A549 (cell line): Measurements from ENCODE around the gene GPR55. TPM values are rescaled to one million over a fixed set of nuclear protein-coding genes. Genes with fewer than 3 reads are reported as not detected.

Source experiments
- ATAC-seq, 2 experiments: fragments of 200-7000 bp in 1 of 2; fragments of >200 bp in 1 of 2; cut with Nextera tagmentation in 1 of 2; cut with Tn5 transposase in 1 of 2; 3 replicates each; pipeline versions ENCODE4 v1.8.0 to v1.9.1; 2018 to 2020; ENCODE audit warnings: mild to moderate bottlenecking in 1 of 2, moderate library complexity in 1 of 2
- CTCF ChIA-PET: fragments of 300-600 bp; sonication (Branson Sonifier 250); formaldehyde crosslinking; extraction: SDS; loops from one replicate; lab custom pipeline; 2021; ENCODE audit warnings: antibody characterized with exemption, inconsistent platforms; lab: Yijun Ruan, JAX
- POLR2A ChIA-PET: fragments of 350-600 bp; formaldehyde crosslinking; extraction: SDS; loops from one replicate; lab custom pipeline; 2021; ENCODE audit warnings: antibody characterized with exemption, inconsistent platforms; lab: Yijun Ruan, JAX
- DNase-seq, 2 experiments: peaks; one replicate each; pipeline versions ENCODE4 v3.0.0 to v3.0.0-alpha.2; 2011 to 2016; ENCODE audit warnings: low read depth in 1 of 2, low spot score in 1 of 2
- FAIRE-seq: peaks from 2 replicates; lab custom pipeline; 2011; peaks lifted over from hg19 to GRCh38; lab: Jason Lieb, UNC
- H3K27ac ChIP-seq, 2 experiments: fragments of >200 bp; sonication (Bioruptor Twin); formaldehyde crosslinking; 3 replicates each; pipeline ENCODE4 v1.5.1; 2016 to 2017
- H3K4me1 ChIP-seq: fragments of >200 bp; sonication (Bioruptor Twin); formaldehyde crosslinking; 3 replicates; pipeline ENCODE4 v1.6.1; 2016
- H3K4me2 ChIP-seq: fragments of >200 bp; sonication (Bioruptor Twin); formaldehyde crosslinking; 3 replicates; pipeline ENCODE4 v1.6.1; 2016
- H3K4me3 ChIP-seq: fragments of >200 bp; sonication (Bioruptor Twin); formaldehyde crosslinking; 3 replicates; pipeline ENCODE4 v1.5.1; 2016
- H3K9me3 ChIP-seq: fragments of >200 bp; sonication (Bioruptor Twin); formaldehyde crosslinking; 3 replicates; pipeline ENCODE4 v1.6.1; 2016
- EHF ChIP-seq: fragments of 250-450 bp; sonication (Bioruptor Pico); IDR thresholded peaks from 2 replicates; pipeline ENCODE4 v1.5.0; 2020; ENCODE audit warnings: mild to moderate bottlenecking
- EHMT2 ChIP-seq: fragments of 200-600 bp; sonication (generic); IDR thresholded peaks from 2 replicates; pipeline ENCODE4 v1.6.1; 2016; ENCODE audit warnings: antibody characterized with exemption, low read depth, mild to moderate bottlenecking, moderate library complexity
- FOXS1 ChIP-seq: fragments of 250-450 bp; sonication (Bioruptor Pico); IDR thresholded peaks from 2 replicates; pipeline ENCODE4 v1.5.0; 2020; ENCODE audit warnings: mild to moderate bottlenecking, moderate library complexity
- HDAC2 ChIP-seq: fragments of 200-600 bp; sonication (generic); IDR thresholded peaks from 2 replicates; pipeline ENCODE4 v1.6.1; 2016
- HOXA7 ChIP-seq: fragments of 250-450 bp; sonication (Bioruptor Pico); IDR thresholded peaks from 2 replicates; pipeline ENCODE4 v1.5.0; 2020; ENCODE audit warnings: mild to moderate bottlenecking, moderate library complexity
- JUN ChIP-seq, 2 experiments: fragments of >200 bp; sonication (Bioruptor Twin); formaldehyde crosslinking; IDR thresholded peaks; 2 replicates in 1 of 2; 3 replicates in 1 of 2; pipeline ENCODE4 v1.6.1; 2016 to 2017
- MAZ ChIP-seq: fragments of 150-350 bp; IDR thresholded peaks from 2 replicates; pipeline ENCODE4 v1.6.1; 2014; ENCODE audit warnings: antibody characterized with exemption, low read depth, low read length, borderline replicate concordance
- NR3C1 ChIP-seq: fragments of >200 bp; sonication (Bioruptor Twin); formaldehyde crosslinking; IDR thresholded peaks from 3 replicates; pipeline ENCODE4 v1.6.1; 2017
- POLR2A ChIP-seq: IDR thresholded peaks from 2 replicates; pipeline ENCODE4 v1.6.1; 2012; ENCODE audit warnings: mild to moderate bottlenecking, low read length
- RAD21 ChIP-seq, 2 experiments: fragments of >200 bp in 1 of 2; sonication (Bioruptor Twin) in 1 of 2; formaldehyde crosslinking in 1 of 2; IDR thresholded peaks in 1 of 2; conservative IDR thresholded peaks in 1 of 2; 2 replicates in 1 of 2; 3 replicates in 1 of 2; pipeline ENCODE4 v1.6.1; 2012 to 2018; ENCODE audit warnings: inconsistent platforms in 1 of 2
- RNF2 ChIP-seq: fragments of 200-600 bp; sonication (generic); IDR thresholded peaks from 2 replicates; pipeline ENCODE4 v1.6.1; 2016; ENCODE audit warnings: low read depth, mild to moderate bottlenecking, antibody characterized with exemption, moderate library complexity, borderline replicate concordance
- ZFP36 ChIP-seq: fragments of 450-650 bp; IDR thresholded peaks from 2 replicates; pipeline ENCODE4 v1.6.1; 2014; ENCODE audit warnings: borderline replicate concordance; ENCODE audit not compliant: partially characterized antibody
- WGBS: methylation state at CpG from one replicate; pipeline ENCODE4 v1.1.6; 2017; ENCODE audit errors: missing lambda C conversion rate; 5-methylcytosine and 5-hydroxymethylcytosine counted together
- polyA plus RNA-seq, 4 experiments: library from polyadenylated mRNA; depleted of rRNA in 3 of 4; stranded (reverse); fragments of >200 nt; fragmentation: RNase III in 1 of 4; extraction: RNeasy Plus Mini Kit Qiagen cat#74134 plus additional on column Dnase treatment in 1 of 4; gene quantifications; 2 replicates in 3 of 4; 3 replicates in 1 of 4; pipeline ENCODE4 v1.2.3, GENCODE V29; 2011 to 2017
- TF ChIP-seq, protein P1 (sequence below): fragments of 250-450 bp; sonication (Bioruptor Pico); IDR thresholded peaks from 2 replicates; pipeline ENCODE4 v1.5.0; 2021; ENCODE audit warnings: mild to moderate bottlenecking, moderate library complexity, borderline replicate concordance
- TF ChIP-seq, protein P2 (sequence below): IDR thresholded peaks from 2 replicates; pipeline ENCODE4 v1.6.1; 2012
- TF ChIP-seq, protein P3 (sequence below): fragments of 150-350 bp; IDR thresholded peaks from 2 replicates; pipeline ENCODE4 v1.6.1; 2014; ENCODE audit warnings: low read depth, mild to moderate bottlenecking, low read length
- TF ChIP-seq, protein P4 (sequence below): fragments of >200 bp; sonication (Bioruptor Twin); formaldehyde crosslinking; IDR thresholded peaks from 3 replicates; pipeline ENCODE4 v1.6.1; 2016
- TF ChIP-seq, protein P5 (sequence below): fragments of 200-600 bp; sonication (generic); IDR thresholded peaks from 2 replicates; pipeline ENCODE4 v1.6.1; 2016; ENCODE audit warnings: antibody characterized with exemption, mild to moderate bottlenecking, moderate library complexity

The GPR55 gene
- polyA plus RNA-seq, 2 of the 4 experiments (the other 2 are of a cell fraction): not detected

DNA sequence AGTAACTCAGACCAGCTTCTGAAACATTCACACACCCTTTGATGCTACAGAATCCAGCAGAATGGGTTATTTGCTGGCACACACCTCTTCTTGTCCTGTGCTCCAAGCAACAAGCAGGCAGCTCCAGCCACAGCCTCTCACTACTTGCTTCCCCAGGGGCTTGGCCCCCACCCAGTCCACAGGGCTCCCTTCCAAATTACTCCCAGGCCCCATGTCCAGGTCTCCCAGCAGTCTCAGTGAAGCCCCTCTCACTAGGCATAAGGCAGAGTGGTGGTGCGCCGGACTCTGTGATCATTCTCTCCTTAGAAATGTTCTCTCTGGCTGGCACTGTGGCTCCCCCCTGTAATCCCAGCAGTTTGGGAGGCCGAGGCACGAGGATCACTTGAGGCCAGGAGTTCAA is 34.4 kb downstream of the GPR55 start (continued):
- TF ChIP-seq, protein P1, sequence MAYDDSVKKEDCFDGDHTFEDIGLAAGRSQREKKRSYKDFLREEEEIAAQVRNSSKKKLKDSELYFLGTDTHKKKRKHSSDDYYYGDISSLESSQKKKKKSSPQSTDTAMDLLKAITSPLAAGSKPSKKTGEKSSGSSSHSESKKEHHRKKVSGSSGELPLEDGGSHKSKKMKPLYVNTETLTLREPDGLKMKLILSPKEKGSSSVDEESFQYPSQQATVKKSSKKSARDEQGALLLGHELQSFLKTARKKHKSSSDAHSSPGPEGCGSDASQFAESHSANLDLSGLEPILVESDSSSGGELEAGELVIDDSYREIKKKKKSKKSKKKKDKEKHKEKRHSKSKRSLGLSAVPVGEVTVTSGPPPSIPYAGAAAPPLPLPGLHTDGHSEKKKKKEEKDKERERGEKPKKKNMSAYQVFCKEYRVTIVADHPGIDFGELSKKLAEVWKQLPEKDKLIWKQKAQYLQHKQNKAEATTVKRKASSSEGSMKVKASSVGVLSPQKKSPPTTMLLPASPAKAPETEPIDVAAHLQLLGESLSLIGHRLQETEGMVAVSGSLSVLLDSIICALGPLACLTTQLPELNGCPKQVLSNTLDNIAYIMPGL (CRISPR knock-in tag): no peak

DNA sequence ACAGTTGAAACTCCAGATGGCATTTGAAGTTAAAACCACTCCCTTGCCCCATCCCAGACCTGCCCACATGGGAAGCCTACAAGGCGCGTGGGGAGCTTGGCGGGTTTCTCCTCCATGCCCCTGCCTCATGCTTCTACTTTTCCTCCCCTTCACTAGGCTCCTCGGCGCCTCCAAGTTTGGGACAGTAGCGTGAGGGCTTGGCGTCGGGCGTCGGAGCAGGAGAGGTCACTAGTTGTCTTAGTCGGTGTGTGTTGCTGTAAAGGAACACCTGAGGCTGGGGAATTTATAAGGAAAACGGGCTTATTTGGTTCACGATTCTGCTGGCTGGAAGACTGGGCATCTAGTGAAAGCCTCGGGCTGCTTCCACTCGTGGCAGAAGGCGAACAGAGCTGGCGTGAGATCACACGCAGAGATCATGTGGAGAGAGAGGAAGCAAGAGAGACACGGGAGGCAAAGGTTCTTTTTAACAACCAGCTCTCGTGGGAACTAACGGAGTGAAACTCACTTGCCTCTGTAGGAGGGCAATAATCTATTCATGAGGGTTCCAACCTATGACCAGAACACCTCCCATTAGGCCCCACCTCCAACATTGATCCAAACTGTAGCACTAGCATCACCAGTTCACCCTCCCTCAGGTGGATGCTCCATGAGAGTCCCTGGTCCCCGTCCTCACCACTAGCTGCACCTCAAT is 35.0 kb downstream of the GPR55 start:
- Histone ChIP-seq H3K4me1 (no peaks in the 10 kb centered on the region), H3K4me3 (no peak overlapping the region), H3K27ac (no peak overlapping the region), H3K4me2 (no peak overlapping the region), H3K9me3 (peaks cover 6% of the 10 kb centered on the region; the same call in 1 of the 3 replicates)
- ChIA-PET POLR2A (no interaction called here), CTCF (interaction anchor here (1.1 to 4.8 kb wide), 3 partner anchors 12 to 97 kb away, joined by 3 to 30 read pairs (median 17); no protein-coding TSS in a partner anchor)
- FAIRE-seq (no peak), DNase-seq (no peak), ATAC-seq (no peak)
- WGBS: 75% methylated on average over 22 of the region's 22 CpGs
- TF ChIP-seq, protein P2, sequence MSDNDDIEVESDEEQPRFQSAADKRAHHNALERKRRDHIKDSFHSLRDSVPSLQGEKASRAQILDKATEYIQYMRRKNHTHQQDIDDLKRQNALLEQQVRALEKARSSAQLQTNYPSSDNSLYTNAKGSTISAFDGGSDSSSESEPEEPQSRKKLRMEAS: no peak
- TF ChIP-seq, protein P3, sequence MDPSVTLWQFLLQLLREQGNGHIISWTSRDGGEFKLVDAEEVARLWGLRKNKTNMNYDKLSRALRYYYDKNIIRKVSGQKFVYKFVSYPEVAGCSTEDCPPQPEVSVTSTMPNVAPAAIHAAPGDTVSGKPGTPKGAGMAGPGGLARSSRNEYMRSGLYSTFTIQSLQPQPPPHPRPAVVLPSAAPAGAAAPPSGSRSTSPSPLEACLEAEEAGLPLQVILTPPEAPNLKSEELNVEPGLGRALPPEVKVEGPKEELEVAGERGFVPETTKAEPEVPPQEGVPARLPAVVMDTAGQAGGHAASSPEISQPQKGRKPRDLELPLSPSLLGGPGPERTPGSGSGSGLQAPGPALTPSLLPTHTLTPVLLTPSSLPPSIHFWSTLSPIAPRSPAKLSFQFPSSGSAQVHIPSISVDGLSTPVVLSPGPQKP: no peak
- TF ChIP-seq MAZ (no peak), POLR2A (no peak), FOXS1 (CRISPR knock-in tag) (no peak), RAD21 (conservative IDR thresholded peaks at IDR 0.05 in 1 of 2, IDR thresholded peaks at IDR 0.05 in 1 of 2) (no peak), EHMT2 (no peak), NR3C1 (no peak), RNF2 (no peak), HDAC2 (no peak), JUN (IDR thresholded peaks at IDR 0.05) (no peak), HOXA7 (CRISPR knock-in tag) (no peak), ZFP36 (no peak), EHF (CRISPR knock-in tag) (no peak)
- TF ChIP-seq, protein P4, sequence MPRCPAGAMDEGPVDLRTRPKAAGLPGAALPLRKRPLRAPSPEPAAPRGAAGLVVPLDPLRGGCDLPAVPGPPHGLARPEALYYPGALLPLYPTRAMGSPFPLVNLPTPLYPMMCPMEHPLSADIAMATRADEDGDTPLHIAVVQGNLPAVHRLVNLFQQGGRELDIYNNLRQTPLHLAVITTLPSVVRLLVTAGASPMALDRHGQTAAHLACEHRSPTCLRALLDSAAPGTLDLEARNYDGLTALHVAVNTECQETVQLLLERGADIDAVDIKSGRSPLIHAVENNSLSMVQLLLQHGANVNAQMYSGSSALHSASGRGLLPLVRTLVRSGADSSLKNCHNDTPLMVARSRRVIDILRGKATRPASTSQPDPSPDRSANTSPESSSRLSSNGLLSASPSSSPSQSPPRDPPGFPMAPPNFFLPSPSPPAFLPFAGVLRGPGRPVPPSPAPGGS: no peak
- TF ChIP-seq, protein P5, sequence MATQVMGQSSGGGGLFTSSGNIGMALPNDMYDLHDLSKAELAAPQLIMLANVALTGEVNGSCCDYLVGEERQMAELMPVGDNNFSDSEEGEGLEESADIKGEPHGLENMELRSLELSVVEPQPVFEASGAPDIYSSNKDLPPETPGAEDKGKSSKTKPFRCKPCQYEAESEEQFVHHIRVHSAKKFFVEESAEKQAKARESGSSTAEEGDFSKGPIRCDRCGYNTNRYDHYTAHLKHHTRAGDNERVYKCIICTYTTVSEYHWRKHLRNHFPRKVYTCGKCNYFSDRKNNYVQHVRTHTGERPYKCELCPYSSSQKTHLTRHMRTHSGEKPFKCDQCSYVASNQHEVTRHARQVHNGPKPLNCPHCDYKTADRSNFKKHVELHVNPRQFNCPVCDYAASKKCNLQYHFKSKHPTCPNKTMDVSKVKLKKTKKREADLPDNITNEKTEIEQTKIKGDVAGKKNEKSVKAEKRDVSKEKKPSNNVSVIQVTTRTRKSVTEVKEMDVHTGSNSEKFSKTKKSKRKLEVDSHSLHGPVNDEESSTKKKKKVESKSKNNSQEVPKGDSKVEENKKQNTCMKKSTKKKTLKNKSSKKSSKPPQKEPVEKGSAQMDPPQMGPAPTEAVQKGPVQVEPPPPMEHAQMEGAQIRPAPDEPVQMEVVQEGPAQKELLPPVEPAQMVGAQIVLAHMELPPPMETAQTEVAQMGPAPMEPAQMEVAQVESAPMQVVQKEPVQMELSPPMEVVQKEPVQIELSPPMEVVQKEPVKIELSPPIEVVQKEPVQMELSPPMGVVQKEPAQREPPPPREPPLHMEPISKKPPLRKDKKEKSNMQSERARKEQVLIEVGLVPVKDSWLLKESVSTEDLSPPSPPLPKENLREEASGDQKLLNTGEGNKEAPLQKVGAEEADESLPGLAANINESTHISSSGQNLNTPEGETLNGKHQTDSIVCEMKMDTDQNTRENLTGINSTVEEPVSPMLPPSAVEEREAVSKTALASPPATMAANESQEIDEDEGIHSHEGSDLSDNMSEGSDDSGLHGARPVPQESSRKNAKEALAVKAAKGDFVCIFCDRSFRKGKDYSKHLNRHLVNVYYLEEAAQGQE: no peak
